HG03097 (cell line): Measurements from ENCODE around the gene GLI3.
"Not testable (repeated sequence)": the region's sequence is repeated elsewhere in the genome, so short reads cannot be mapped to it uniquely, and the experiment has no call there.

Experiments used
- ATAC-seq: cut with Tn5 transposase; IDR thresholded peaks from one replicate; pipeline ENCODE4 v1.9.1; 2021; ENCODE audit not compliant: unreplicated experiment, low FRiP score

GLI3 gene

GRCh38 chr7:42213093-42213492 lies 23.9 kb downstream of the GLI3 start:
- ATAC-seq = no peak

DNA sequence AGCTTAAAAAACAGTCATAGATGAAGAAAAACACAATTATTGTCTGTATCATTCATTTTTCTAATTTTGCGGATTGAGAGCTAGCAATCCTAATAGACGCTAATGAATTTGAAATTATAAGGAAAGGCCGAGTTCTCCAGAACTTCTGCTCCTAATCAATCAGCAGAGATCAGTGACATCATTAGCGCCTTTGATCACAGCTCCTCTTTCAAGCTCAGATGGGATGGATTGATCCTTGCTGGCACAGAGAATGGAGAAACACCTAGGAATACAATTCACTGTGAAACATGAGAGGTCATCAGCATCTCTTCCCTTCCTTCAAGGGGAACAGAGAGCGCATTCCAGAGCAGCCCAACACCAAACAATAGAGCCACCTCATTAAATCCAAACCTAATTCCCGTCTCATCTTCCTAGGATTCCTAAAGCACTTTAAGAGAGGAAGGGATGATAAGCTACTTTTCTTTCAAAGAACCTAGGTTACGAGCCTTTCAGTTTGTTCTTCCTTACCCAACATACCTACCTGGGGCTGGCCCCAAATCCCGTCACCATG lies 24.4 kb downstream of the GLI3 start:
- ATAC-seq = no peak

- no peak for ATAC-seq
Measured at GRCh38 chr7:42211938-42212337, 25.1 kb downstream of the GLI3 start.

GRCh38 chr7:42210779-42211178 lies 26.2 kb downstream of the GLI3 start:
- ATAC-seq = no peak

DNA sequence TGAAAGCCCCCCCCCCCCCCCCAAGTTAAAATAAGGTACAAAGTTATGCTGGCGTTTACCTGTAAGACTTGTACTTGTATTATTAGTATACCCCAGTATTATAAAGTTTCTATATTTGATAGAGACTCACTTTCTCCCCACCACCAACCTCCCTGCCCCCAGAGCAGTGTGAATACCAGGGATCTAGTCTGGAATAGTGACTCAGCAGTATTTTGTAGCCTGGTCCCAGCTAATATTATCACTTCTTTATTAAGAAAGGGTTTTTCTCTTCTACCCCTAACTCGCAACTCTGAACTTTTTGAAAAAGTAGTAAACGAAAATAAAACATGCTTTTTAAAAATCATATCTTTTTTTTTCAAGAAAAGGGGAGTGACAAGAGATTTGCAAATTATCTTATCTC lies 26.7 kb downstream of the GLI3 start:
- ATAC-seq = no peak

DNA sequence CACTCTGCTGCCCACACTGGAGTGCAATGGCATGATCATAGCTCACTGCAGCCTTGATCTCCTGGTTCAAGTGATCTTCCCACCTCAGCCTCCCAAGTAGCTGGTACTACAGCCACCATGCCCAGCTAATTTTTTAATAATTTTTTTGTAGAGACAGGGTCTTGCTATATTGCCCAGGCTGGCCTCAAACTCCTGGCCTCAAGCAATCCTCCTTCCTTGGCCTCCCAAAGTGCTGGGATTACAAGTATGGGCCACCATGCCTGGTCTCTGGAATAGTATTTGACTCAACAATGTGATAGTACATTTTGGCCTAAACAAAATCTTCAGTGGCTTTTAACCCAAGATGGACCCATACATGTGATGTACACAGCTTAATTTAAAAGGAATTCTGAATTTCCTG lies 27.9 kb downstream of the GLI3 start:
- not testable (repeated sequence) for ATAC-seq

DNA sequence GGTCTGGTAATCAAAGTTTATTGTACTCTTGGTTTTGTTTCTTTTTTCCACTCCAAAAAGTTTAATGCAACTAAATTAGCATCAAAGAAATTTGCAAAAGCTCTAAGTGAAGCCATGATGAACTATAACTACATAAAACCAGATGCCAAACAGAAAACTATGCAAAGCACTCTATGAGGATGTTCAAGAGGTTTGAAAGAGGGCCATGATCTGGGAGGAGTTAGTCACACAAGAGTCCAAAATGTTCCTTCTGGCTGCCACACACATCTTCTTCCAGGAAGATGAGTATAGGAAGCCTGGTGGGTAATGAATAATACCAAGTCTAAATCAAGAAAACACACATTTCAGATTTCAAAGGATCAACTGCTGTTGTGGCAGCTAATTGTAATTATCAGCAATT lies 28.4 kb downstream of the GLI3 start:
- no peak for ATAC-seq

DNA sequence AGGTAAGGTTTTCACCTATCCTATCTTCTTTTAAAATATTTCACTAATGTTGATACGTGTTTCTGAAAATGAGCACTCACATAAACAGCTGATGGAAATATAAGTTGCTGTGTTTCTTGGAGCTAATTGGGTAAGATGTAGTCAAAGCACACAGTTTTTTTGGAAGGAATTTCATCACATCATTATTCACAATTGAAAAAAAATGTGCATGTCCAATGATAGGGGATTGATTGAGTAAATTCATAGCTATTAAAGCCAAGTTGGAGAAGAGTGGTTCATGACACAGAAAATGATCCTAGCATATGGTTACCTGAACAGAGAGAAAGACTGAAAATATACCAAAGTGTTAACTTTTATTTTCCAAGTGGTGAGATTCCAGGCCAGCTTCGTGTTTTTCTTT lies 29.6 kb downstream of the GLI3 start:
- ATAC-seq = no peak

GRCh38 chr7:42203336-42203735 lies 33.7 kb downstream of the GLI3 start:
- ATAC-seq = no peak

DNA sequence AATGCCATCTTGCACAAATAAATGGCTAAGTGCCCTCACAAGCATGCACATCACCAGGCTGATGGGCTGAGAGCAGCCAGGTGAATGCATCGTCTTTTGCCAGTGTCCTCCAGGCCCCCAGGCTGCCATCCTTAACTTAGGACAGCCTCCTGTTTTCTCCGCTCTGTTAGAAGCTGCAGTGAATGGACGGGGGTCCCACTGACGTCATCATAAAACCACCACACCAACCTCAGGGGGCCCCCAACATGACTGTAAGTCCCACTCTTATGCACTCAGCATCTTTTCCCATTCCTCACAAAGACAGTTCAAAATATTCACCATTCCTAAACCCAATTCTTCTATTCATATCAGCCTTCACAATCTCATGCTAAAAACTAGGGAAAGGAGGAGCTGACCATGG lies 34.4 kb downstream of the GLI3 start:
- ATAC-seq = no peak

GRCh38 chr7:42198974-42199668 lies 37.9 kb downstream of the GLI3 start:
- no peak for ATAC-seq

DNA sequence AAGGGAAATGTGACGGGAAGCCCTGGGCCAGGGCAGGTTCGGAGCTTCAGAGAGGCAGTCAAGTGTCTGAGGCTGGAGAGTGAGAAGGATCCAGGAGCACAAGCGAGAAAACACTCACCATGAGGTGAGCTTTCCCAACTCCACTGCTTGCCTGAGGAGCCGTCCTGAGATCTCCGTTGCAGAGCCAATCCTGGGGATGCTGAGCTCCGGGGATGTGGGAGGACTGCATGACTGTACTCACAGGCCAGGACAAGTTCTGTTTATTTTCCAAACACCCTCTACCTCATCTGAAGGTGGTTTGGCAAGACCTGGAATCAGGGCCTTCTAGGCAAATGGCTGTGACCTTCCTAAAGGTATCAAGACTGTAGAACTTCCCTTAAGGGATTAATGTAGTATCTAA lies 38.7 kb downstream of the GLI3 start:
- no peak for ATAC-seq

DNA sequence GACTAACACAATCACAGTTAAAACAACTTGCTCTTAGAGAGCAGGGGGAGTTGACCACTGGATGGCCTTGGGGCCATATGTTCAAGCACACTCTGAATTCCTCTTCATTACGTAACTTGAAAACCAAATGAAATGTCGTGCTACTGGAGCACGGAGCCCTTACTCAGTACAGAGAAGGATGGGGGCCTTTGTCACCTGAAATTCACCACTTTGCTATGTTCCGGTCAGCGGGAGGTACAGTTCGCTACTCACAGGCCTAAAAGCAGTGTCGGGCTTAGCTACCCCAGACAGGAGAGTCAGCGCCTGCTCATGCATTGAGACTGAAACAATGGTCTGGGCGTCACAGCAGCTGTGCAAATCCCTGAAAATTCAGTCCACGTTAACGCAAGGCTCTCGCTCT lies 39.6 kb downstream of the GLI3 start:
- no peak for ATAC-seq

DNA sequence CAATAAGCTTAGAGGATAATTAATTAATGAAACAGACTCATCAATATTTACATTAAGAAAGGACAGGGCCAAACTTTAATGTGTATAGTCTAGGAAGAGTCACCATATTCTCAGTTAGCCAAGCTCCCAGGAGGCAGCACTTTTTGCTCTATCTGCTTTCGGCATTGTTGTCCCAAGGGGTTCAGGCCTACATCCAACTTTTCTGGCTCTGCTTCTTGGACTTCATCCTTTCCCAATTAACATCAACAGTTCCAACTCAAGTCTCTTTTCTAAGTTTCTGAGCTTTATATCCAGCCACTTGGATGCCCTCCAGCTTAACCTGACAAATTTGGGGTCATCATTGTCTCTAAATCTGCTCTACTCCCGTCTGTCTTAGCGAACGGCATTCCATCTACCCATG lies 42.8 kb downstream of the GLI3 start:
- no peak for ATAC-seq

- ATAC-seq = no peak
Measured at GRCh38 chr7:42193471-42194129, 43.4 kb downstream of the GLI3 start.

DNA sequence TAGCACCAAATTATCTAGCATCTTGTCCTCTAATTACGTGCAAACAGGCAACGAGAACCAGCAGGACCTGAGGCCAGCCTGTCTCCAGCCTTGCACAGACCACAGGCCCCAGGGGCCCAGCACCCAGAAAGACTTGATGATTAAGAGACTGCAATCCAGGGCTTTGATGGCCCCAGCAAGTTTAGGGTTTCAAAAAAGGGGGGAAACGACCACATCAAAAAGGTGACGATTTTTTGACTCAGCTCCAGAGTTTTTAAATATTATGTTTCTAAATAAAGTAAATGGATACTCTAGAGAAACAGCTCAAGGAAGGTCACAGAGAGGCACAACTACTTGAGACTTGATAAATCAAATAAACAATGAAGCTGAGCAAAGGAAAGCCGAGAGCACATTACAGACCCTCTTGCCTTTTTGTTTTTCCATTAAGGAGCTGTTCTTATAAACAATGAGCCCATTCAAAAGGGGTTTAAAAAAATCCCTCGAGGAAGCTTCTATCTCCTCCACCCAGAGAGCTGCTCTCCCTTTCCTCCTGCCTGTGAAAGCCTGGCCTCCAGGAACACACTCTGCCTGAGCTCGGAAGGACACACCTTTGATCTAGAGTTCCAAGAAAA lies 44.1 kb downstream of the GLI3 start:
- no peak for ATAC-seq

DNA sequence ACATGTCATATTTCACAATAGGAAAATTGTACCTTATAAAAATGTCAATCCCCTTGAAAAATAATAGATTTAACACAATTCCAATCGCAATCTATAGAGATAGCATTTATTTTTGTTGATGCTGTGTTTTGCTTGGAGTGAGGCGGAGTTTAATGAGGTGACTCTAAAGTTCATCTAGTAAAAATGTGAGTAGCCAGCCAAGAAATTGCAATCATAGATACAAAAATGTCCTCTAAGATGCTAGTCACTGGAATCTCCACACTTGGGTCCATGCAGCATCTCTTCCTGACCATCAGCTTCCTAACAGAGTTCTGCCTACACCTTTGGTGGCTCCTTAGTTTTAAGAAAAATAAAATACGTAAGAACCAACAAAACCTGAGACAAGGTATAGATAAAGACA lies 44.9 kb downstream of the GLI3 start:
- no peak for ATAC-seq

DNA sequence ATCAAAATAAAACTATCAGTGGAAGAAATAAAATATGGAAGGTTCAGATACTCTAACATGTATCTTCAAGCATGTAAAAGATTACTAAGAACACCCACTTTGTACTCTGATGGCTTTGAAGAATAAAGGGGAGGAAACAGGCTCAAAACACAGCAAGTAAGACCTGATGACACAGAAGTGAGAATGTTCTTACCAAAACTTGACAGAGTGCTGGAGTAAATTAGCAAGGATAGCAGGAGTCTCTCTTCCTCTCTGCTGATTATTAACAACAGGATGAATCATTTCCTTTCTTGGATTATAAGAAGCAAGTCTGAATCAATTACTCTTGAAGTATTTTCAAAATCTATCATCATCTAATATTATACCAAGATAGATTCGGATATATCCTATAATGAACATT lies 47.5 kb downstream of the GLI3 start:
- ATAC-seq = no peak

GRCh38 chr7:42186151-42186550 lies 50.9 kb downstream of the GLI3 start:
- ATAC-seq = no peak

DNA sequence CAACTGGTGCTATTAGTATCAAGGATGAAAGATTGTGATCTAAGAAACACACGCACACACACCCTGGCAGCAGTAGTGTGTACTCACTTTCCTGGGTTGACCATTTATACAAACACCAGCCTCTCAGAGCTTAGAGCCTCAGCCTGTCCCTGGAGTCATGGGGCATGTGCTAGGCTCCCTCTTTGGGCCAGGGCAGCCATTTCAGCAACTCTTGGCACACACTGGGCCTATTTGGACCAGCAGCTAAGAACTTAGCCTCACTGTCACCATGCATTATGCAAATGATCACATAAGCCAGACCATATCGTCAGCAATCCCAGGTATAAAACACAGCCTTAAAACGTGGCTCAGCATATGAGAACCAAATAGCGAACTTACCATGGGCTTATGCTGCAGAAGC lies 51.3 kb downstream of the GLI3 start:
- no peak for ATAC-seq

GRCh38 chr7:42183547-42183946 lies 53.5 kb downstream of the GLI3 start:
- ATAC-seq = no peak

- ATAC-seq = no peak
Measured at GRCh38 chr7:42181566-42181965, 55.4 kb downstream of the GLI3 start.
